Measurements from ENCODE around the gene LGALS3BP. TPM values are rescaled to one million over a fixed set of nuclear protein-coding genes. Genes with fewer than 3 reads are reported as not detected.

LGALS3BP gene
- total and polyA plus RNA-seq, 2 of the 13 experiments (the other 11 are each of a cell fraction or from before 2014, with no cell fraction given): 137 to 332 TPM

DNA sequence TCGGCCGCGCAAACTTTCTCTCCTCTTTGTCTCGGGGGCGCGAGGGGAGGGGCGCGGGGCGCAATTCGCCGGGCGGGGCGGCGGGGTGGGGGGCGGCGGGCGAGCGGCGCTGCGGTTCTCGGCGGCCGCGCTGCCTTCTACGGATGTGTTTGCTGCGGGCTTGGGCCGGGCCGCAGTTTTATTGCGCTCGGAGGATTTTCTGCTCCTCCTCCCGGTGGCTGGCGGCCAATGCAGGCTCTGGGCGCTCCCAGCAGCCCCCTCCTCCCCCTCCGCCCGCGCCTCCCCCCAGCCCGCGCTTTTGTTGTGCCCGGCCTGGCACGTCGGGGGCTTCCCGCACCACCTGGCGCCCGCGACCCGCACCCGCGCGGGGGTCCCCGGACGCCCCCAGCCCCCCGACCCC, 54.5 kb downstream of the LGALS3BP start, which contains the start of gene TIMP2 (continued):
- TF ChIP-seq, protein P1, sequence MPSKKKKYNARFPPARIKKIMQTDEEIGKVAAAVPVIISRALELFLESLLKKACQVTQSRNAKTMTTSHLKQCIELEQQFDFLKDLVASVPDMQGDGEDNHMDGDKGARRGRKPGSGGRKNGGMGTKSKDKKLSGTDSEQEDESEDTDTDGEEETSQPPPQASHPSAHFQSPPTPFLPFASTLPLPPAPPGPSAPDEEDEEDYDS (CRISPR knock-in tag; IDR thresholded peaks at IDR 0.05): peak; percentile 98
- peak; percentile 10; the same call in 1 of the 2 replicates for TF ChIP-seq RFXAP (CRISPR knock-in tag; IDR thresholded peaks at IDR 0.05; ENCODE audit: borderline replicate concordance)
- TF ChIP-seq MAF1 (CRISPR knock-in tag; IDR thresholded peaks at IDR 0.05; ENCODE audit: borderline replicate concordance): no peak
- TF ChIP-seq ZNF230 (CRISPR knock-in tag; IDR thresholded peaks at IDR 0.05): 0 out of 2 replicates have a peak, but pooled peaks have one; percentile 8
- TF ChIP-seq HDAC6 (IDR thresholded peaks at IDR 0.05; ENCODE audit: low read depth, low read length): no peak
- TF ChIP-seq MBNL3 (CRISPR knock-in tag; conservative IDR thresholded peaks at IDR 0.05): no peak
- TF ChIP-seq ZFP36 (IDR thresholded peaks at IDR 0.05; ENCODE audit: borderline replicate concordance, low read depth, low read length, partially characterized antibody): no peak
- TF ChIP-seq ZNF263 (CRISPR knock-in tag; IDR thresholded peaks at IDR 0.05): 0 out of 2 replicates have a peak, but pooled peaks have one; percentile 42
- no peak for TF ChIP-seq ZNF121 (CRISPR knock-in tag; IDR thresholded peaks at IDR 0.05)
- 0 out of 2 replicates have a peak, but pooled peaks have one; percentile 24 for TF ChIP-seq RBFOX2 (IDR thresholded peaks at IDR 0.05; ENCODE audit: low read depth, low read length)
- no peak for TF ChIP-seq ZNF674 (CRISPR knock-in tag; IDR thresholded peaks at IDR 0.05; ENCODE audit: low read depth)
- TF ChIP-seq, protein P2, sequence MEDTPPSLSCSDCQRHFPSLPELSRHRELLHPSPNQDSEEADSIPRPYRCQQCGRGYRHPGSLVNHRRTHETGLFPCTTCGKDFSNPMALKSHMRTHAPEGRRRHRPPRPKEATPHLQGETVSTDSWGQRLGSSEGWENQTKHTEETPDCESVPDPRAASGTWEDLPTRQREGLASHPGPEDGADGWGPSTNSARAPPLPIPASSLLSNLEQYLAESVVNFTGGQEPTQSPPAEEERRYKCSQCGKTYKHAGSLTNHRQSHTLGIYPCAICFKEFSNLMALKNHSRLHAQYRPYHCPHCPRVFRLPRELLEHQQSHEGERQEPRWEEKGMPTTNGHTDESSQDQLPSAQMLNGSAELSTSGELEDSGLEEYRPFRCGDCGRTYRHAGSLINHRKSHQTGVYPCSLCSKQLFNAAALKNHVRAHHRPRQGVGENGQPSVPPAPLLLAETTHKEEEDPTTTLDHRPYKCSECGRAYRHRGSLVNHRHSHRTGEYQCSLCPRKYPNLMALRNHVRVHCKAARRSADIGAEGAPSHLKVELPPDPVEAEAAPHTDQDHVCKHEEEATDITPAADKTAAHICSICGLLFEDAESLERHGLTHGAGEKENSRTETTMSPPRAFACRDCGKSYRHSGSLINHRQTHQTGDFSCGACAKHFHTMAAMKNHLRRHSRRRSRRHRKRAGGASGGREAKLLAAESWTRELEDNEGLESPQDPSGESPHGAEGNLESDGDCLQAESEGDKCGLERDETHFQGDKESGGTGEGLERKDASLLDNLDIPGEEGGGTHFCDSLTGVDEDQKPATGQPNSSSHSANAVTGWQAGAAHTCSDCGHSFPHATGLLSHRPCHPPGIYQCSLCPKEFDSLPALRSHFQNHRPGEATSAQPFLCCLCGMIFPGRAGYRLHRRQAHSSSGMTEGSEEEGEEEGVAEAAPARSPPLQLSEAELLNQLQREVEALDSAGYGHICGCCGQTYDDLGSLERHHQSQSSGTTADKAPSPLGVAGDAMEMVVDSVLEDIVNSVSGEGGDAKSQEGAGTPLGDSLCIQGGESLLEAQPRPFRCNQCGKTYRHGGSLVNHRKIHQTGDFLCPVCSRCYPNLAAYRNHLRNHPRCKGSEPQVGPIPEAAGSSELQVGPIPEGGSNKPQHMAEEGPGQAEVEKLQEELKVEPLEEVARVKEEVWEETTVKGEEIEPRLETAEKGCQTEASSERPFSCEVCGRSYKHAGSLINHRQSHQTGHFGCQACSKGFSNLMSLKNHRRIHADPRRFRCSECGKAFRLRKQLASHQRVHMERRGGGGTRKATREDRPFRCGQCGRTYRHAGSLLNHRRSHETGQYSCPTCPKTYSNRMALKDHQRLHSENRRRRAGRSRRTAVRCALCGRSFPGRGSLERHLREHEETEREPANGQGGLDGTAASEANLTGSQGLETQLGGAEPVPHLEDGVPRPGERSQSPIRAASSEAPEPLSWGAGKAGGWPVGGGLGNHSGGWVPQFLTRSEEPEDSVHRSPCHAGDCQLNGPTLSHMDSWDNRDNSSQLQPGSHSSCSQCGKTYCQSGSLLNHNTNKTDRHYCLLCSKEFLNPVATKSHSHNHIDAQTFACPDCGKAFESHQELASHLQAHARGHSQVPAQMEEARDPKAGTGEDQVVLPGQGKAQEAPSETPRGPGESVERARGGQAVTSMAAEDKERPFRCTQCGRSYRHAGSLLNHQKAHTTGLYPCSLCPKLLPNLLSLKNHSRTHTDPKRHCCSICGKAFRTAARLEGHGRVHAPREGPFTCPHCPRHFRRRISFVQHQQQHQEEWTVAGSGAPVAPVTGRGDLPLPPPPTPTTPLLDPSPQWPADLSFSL (CRISPR knock-in tag; IDR thresholded peaks at IDR 0.05): no peak
- 0 out of 2 replicates have a peak, but pooled peaks have one; percentile 43 for TF ChIP-seq KDM4B (CRISPR knock-in tag; IDR thresholded peaks at IDR 0.05)
- TF ChIP-seq, protein P3, sequence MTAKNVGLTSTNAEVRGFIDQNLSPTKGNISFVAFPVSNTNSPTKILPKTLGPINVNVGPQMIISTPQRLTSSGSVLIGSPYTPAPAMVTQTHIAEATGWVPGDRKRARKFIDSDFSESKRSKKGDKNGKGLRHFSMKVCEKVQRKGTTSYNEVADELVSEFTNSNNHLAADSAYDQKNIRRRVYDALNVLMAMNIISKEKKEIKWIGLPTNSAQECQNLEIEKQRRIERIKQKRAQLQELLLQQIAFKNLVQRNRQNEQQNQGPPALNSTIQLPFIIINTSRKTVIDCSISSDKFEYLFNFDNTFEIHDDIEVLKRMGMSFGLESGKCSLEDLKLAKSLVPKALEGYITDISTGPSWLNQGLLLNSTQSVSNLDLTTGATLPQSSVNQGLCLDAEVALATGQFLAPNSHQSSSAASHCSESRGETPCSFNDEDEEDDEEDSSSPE (CRISPR knock-in tag; IDR thresholded peaks at IDR 0.05): peak; percentile 39; the same call in 1 of the 2 replicates
- TF ChIP-seq YEATS4 (CRISPR knock-in tag; IDR thresholded peaks at IDR 0.05; ENCODE audit: borderline replicate concordance): peak; percentile 16; the same call in 1 of the 2 replicates
- TF ChIP-seq NBN (conservative IDR thresholded peaks at IDR 0.05): no peak
- no peak for TF ChIP-seq RFX5 (IDR thresholded peaks at IDR 0.05; ENCODE audit: low read depth, low read length)
- no peak for TF ChIP-seq RNF2 (conservative IDR thresholded peaks at IDR 0.05; ENCODE audit: low read depth)
- 0 out of 2 replicates have a peak, but pooled peaks have one; percentile 10 for TF ChIP-seq MED13 (CRISPR knock-in tag; IDR thresholded peaks at IDR 0.05)
- TF ChIP-seq, protein P4, sequence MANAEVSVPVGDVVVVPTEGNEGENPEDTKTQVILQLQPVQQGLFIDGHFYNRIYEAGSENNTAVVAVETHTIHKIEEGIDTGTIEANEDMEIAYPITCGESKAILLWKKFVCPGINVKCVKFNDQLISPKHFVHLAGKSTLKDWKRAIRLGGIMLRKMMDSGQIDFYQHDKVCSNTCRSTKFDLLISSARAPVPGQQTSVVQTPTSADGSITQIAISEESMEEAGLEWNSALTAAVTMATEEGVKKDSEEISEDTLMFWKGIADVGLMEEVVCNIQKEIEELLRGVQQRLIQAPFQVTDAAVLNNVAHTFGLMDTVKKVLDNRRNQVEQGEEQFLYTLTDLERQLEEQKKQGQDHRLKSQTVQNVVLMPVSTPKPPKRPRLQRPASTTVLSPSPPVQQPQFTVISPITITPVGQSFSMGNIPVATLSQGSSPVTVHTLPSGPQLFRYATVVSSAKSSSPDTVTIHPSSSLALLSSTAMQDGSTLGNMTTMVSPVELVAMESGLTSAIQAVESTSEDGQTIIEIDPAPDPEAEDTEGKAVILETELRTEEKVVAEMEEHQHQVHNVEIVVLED (CRISPR knock-in tag; IDR thresholded peaks at IDR 0.05; ENCODE audit: borderline replicate concordance): no peak
- TF ChIP-seq MAZ (IDR thresholded peaks at IDR 0.05; ENCODE audit: borderline replicate concordance, low read depth, low read length): no peak; the same call in 1 of the 2 replicates
- no peak; the same call in 1 of the 2 replicates for TF ChIP-seq MAZ (CRISPR knock-in tag; IDR thresholded peaks at IDR 0.05; ENCODE audit: low read depth)

Data from HepG2 (cell line).